Measurements from ENCODE around the gene ITGA11. TPM values are rescaled to one million over a fixed set of nuclear protein-coding genes. Genes with fewer than 3 reads are reported as not detected.

Gene ITGA11
- total RNA-seq, 1 donor from 2014 or later: not detected

DNA sequence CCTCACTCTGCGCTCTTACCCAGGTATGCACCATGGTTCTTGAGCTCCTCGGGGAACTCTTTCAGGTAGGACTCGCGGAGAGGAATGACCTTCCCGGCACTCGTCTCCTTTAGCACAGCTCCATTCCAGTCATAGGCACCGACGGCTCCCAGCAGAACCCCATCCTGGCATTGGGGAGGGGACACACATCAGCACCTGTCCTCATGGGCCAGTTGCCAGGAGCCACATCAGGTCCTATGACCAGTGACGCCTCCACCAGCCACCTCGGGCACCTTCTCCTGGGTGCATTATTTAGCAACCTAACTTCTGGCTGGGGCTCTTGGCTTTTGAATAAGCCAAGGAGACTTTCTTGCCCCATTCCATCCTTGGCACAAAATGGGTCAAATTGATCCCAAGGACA, 92.5 kb downstream of the ITGA11 start:
- Mint-ChIP-seq H3K4me1 (ENCODE audit: low read depth) (peaks cover 2% of the 10 kb centered on the region), H3K4me3 (ENCODE audit: low read depth) (no peak overlapping the region), H3K27ac (no peak overlapping the region), H3K9me3 (ENCODE audit: low read depth) (no peaks in the 10 kb centered on the region), H3K36me3 (ENCODE audit: insufficient read depth) (no peaks in the 10 kb centered on the region), H3K27me3 (peaks cover 21% of the 10 kb centered on the region)
- no peak for DNase-seq (ENCODE audit: low spot score, unreplicated experiment)
- no peak for TF ChIP-seq CTCF (IDR thresholded peaks at IDR 0.05; ENCODE audit: unreplicated experiment)

GRCh38 chr15:68337826-68338225, 94.1 kb downstream of the ITGA11 start:
- Mint-ChIP-seq H3K9me3 (ENCODE audit: low read depth) (no peaks in the 10 kb centered on the region), H3K36me3 (ENCODE audit: insufficient read depth) (no peaks in the 10 kb centered on the region), H3K4me3 (ENCODE audit: low read depth) (no peak overlapping the region), H3K27me3 (peaks cover 18% of the 10 kb centered on the region), H3K27ac (no peak overlapping the region), H3K4me1 (ENCODE audit: low read depth) (peaks cover 2% of the 10 kb centered on the region)
- no peak for TF ChIP-seq CTCF (IDR thresholded peaks at IDR 0.05; ENCODE audit: unreplicated experiment)
- no peak for DNase-seq (ENCODE audit: low spot score, unreplicated experiment)

GRCh38 chr15:68336516-68336915, 95.4 kb downstream of the ITGA11 start:
- TF ChIP-seq CTCF (IDR thresholded peaks at IDR 0.05; ENCODE audit: unreplicated experiment): no peak
- H3K4me1 Mint-ChIP-seq (ENCODE audit: low read depth): peaks cover 2% of the 10 kb centered on the region
- H3K36me3 Mint-ChIP-seq (ENCODE audit: insufficient read depth): no peaks in the 10 kb centered on the region
- H3K4me3 Mint-ChIP-seq (ENCODE audit: low read depth): no peak overlapping the region
- H3K27ac Mint-ChIP-seq: no peak overlapping the region
- H3K27me3 Mint-ChIP-seq: peaks cover 22% of the 10 kb centered on the region
- DNase-seq (ENCODE audit: low spot score, unreplicated experiment): no peak
- no peaks in the 10 kb centered on the region for H3K9me3 Mint-ChIP-seq (ENCODE audit: low read depth)

DNA sequence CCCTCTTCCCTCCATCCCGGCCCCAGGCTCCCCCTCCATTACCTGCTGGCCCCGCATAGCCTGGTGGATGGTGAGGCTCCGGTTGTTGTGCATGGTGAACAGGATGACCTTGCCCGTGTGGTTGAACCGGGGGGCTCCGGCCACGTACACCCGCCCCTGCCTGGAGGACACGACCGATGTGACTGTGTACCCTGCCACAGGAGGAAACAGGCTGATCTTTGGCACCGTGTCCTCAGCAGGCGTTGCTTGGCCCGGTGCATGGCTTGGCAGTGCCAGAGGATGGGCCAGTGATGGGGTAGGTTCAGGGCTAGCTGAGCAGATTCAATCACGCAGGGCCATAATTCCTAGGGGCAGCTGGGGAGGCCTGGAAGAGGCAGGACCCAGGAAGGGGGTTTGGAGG, 96.3 kb downstream of the ITGA11 start:
- Mint-ChIP-seq H3K4me3 (ENCODE audit: low read depth) (no peak overlapping the region), H3K4me1 (ENCODE audit: low read depth) (no peaks in the 10 kb centered on the region), H3K27me3 (peaks cover 23% of the 10 kb centered on the region), H3K36me3 (ENCODE audit: insufficient read depth) (no peaks in the 10 kb centered on the region), H3K9me3 (ENCODE audit: low read depth) (no peaks in the 10 kb centered on the region), H3K27ac (no peak overlapping the region)
- no peak for TF ChIP-seq CTCF (IDR thresholded peaks at IDR 0.05; ENCODE audit: unreplicated experiment)
- no peak for DNase-seq (ENCODE audit: low spot score, unreplicated experiment)

DNA sequence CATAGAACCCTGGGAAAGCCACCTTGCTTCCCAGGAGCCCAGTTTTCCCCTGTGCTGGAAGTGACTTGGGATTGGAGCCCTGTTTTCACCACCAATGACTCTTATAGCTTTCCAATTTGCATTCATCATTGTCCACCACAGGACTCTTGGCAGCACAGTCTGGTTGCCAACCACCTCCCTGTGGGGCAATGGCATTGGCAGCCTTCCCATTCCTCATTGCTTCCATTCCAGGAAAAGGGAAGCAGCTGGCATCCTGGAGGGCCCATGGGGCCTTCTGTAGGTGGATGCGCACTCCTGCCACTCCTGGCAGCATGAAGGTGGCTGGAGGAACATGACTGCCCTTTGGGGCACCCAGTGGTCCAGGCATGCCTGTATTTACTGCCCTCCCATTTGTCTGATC, 96.7 kb downstream of the ITGA11 start:
- no peak for DNase-seq (ENCODE audit: low spot score, unreplicated experiment)
- Mint-ChIP-seq H3K27ac (no peak overlapping the region), H3K4me3 (ENCODE audit: low read depth) (no peak overlapping the region), H3K27me3 (peaks cover 22% of the 10 kb centered on the region), H3K9me3 (ENCODE audit: low read depth) (no peaks in the 10 kb centered on the region), H3K36me3 (ENCODE audit: insufficient read depth) (no peaks in the 10 kb centered on the region), H3K4me1 (ENCODE audit: low read depth) (no peaks in the 10 kb centered on the region)
- no peak for TF ChIP-seq CTCF (IDR thresholded peaks at IDR 0.05; ENCODE audit: unreplicated experiment)
